Astrocyte (in vitro differentiated cells and primary cell): ENCODE measurements around the gene PELI1. TPM values are rescaled to one million over a fixed set of nuclear protein-coding genes. Genes with fewer than 3 reads are reported as not detected.

Experiments used
- DNase-seq: peaks from one replicate; pipeline ENCODE4 v3.0.0-alpha.2; 2010; ENCODE audit warnings: low read depth
- FAIRE-seq: peaks from 2 replicates; lab custom pipeline; 2011; peaks lifted over from hg19 to GRCh38; lab: Jason Lieb, UNC
- H2AFZ ChIP-seq: 2 replicates; pipeline ENCODE4 v1.6.0; 2012; ENCODE audit warnings: low read depth, low read length, inconsistent platforms
- H3K27ac ChIP-seq: 2 replicates; pipeline ENCODE4 v1.5.1; 2011; ENCODE audit warnings: low read depth, low read length, inconsistent platforms
- H3K27me3 ChIP-seq: 2 replicates; pipeline ENCODE4 v1.6.0; 2011; ENCODE audit warnings: low read length, inconsistent platforms; ENCODE audit not compliant: insufficient read depth
- H3K36me3 ChIP-seq: 2 replicates; pipeline ENCODE4 v1.5.1; 2011; ENCODE audit warnings: low read length, inconsistent platforms; ENCODE audit not compliant: insufficient read depth
- H3K4me1 ChIP-seq: 2 replicates; pipeline ENCODE4 v1.5.1; 2011; ENCODE audit warnings: low read length, inconsistent platforms; ENCODE audit not compliant: insufficient read depth
- H3K4me2 ChIP-seq: 2 replicates; pipeline ENCODE4 v1.6.0; 2012; ENCODE audit warnings: low read length, inconsistent platforms
- H3K4me3 ChIP-seq: 2 replicates; pipeline ENCODE4 v1.5.1; 2011; ENCODE audit warnings: low read depth, mild to moderate bottlenecking, low read length, inconsistent platforms; ENCODE audit not compliant: insufficient read depth
- H3K79me2 ChIP-seq: 2 replicates; pipeline ENCODE4 v1.6.0; 2012; ENCODE audit warnings: mild to moderate bottlenecking, low read length, inconsistent platforms; ENCODE audit not compliant: insufficient read depth
- H3K9ac ChIP-seq: 2 replicates; pipeline ENCODE4 v1.6.0; 2012; ENCODE audit warnings: mild to moderate bottlenecking, low read length, inconsistent platforms
- H3K9me3 ChIP-seq: 2 replicates; pipeline ENCODE4 v1.5.1; 2012; ENCODE audit warnings: low read depth, mild to moderate bottlenecking, low read length, inconsistent platforms; ENCODE audit not compliant: insufficient read depth
- H4K20me1 ChIP-seq: 2 replicates; pipeline ENCODE4 v1.6.0; 2012; ENCODE audit warnings: low read length, inconsistent platforms; ENCODE audit not compliant: insufficient read depth
- H3K27ac Mint-ChIP-seq: one replicate; pipeline ENCODE4 v1.8.0; 2021; ENCODE audit warnings: mild to moderate bottlenecking, mixed read lengths; ENCODE audit not compliant: unreplicated experiment
- H3K27me3 Mint-ChIP-seq: one replicate; pipeline ENCODE4 v1.8.0; 2021; ENCODE audit warnings: low read depth, mixed read lengths; ENCODE audit not compliant: unreplicated experiment
- H3K36me3 Mint-ChIP-seq: one replicate; pipeline ENCODE4 v1.8.0; 2021; ENCODE audit warnings: low read depth, mixed read lengths; ENCODE audit not compliant: unreplicated experiment
- H3K4me1 Mint-ChIP-seq: one replicate; pipeline ENCODE4 v1.8.0; 2021; ENCODE audit warnings: low read depth, mixed read lengths; ENCODE audit not compliant: unreplicated experiment
- H3K4me3 Mint-ChIP-seq: one replicate; pipeline ENCODE4 v1.8.0; 2021; ENCODE audit warnings: mild to moderate bottlenecking, moderate library complexity, mixed read lengths; ENCODE audit not compliant: unreplicated experiment
- H3K9me3 Mint-ChIP-seq: one replicate; pipeline ENCODE4 v1.8.0; 2021; ENCODE audit warnings: mild to moderate bottlenecking, mixed read lengths; ENCODE audit not compliant: unreplicated experiment
- EZH2 ChIP-seq: IDR thresholded peaks from 2 replicates; pipeline ENCODE4 v1.6.1; 2012; ENCODE audit warnings: mild to moderate bottlenecking, low read length, inconsistent platforms; ENCODE audit not compliant: insufficient read depth
- total RNA-seq: library from RNA; stranded (reverse); gene quantifications from 2 replicates; pipeline ENCODE4 v1.2.1, GENCODE V29; 2021
- TF ChIP-seq, protein P1 (sequence below): IDR thresholded peaks from 2 replicates; pipeline ENCODE4 v1.5.1; 2011; ENCODE audit warnings: low read depth, mild to moderate bottlenecking, inconsistent platforms, low read length, moderate library complexity; ENCODE audit not compliant: insufficient read depth

PELI1 gene
- total RNA-seq, 1 donor from 2014 or later = 23.8 TPM

GRCh38 chr2:64141674-64142405 is 2.4 kb downstream of the PELI1 start:
- Histone ChIP-seq H3K27me3 (no peaks in the 10 kb centered on the region), H3K4me3 (peak overlapping the region; percentile 85), H3K36me3 (no peaks in the 10 kb centered on the region), H4K20me1 (peaks cover 17% of the 10 kb centered on the region), H3K79me2 (peaks cover 64% of the 10 kb centered on the region), H3K27ac (no peak overlapping the region), H3K9ac (peak overlapping the region; percentile 88), H2AFZ (no peak overlapping the region), H3K9me3 (no peaks in the 10 kb centered on the region), H3K4me2 (peak overlapping the region; percentile 83), H3K4me1 (peaks cover 4% of the 10 kb centered on the region)
- TF ChIP-seq, protein P1, sequence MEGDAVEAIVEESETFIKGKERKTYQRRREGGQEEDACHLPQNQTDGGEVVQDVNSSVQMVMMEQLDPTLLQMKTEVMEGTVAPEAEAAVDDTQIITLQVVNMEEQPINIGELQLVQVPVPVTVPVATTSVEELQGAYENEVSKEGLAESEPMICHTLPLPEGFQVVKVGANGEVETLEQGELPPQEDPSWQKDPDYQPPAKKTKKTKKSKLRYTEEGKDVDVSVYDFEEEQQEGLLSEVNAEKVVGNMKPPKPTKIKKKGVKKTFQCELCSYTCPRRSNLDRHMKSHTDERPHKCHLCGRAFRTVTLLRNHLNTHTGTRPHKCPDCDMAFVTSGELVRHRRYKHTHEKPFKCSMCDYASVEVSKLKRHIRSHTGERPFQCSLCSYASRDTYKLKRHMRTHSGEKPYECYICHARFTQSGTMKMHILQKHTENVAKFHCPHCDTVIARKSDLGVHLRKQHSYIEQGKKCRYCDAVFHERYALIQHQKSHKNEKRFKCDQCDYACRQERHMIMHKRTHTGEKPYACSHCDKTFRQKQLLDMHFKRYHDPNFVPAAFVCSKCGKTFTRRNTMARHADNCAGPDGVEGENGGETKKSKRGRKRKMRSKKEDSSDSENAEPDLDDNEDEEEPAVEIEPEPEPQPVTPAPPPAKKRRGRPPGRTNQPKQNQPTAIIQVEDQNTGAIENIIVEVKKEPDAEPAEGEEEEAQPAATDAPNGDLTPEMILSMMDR = no peak
- no peak for TF ChIP-seq EZH2
- H3K36me3 Mint-ChIP-seq = peaks cover 2% of the 10 kb centered on the region
- FAIRE-seq (no peak), DNase-seq (peak; percentile 42)
- H3K4me1 Mint-ChIP-seq = peaks cover 36% of the 10 kb centered on the region
- H3K4me3 Mint-ChIP-seq = peak overlapping the region; percentile 97
- H3K27me3 Mint-ChIP-seq = no peaks in the 10 kb centered on the region
- H3K9me3 Mint-ChIP-seq = no peaks in the 10 kb centered on the region
- peak overlapping the region; percentile 83 for H3K27ac Mint-ChIP-seq

GRCh38 chr2:64140665-64141200 is 3.5 kb downstream of the PELI1 start:
- FAIRE-seq (no peak), DNase-seq (no peak)
- peaks cover 2% of the 10 kb centered on the region for H3K36me3 Mint-ChIP-seq
- peak overlapping the region; percentile 19 for H3K27ac Mint-ChIP-seq
- Histone ChIP-seq H3K9ac (no peak overlapping the region), H3K4me3 (no peak overlapping the region), H3K4me2 (no peak overlapping the region), H3K27ac (no peak overlapping the region), H2AFZ (no peak overlapping the region), H3K36me3 (no peaks in the 10 kb centered on the region), H3K4me1 (peaks cover 4% of the 10 kb centered on the region), H3K9me3 (no peaks in the 10 kb centered on the region), H3K27me3 (no peaks in the 10 kb centered on the region), H4K20me1 (peaks cover 17% of the 10 kb centered on the region), H3K79me2 (peaks cover 75% of the 10 kb centered on the region)
- H3K4me1 Mint-ChIP-seq = peaks cover 38% of the 10 kb centered on the region
- TF ChIP-seq, protein P1 = no peak
- TF ChIP-seq EZH2 = no peak
- no peaks in the 10 kb centered on the region for H3K9me3 Mint-ChIP-seq
- H3K27me3 Mint-ChIP-seq = no peaks in the 10 kb centered on the region
- peak overlapping the region; percentile 58 for H3K4me3 Mint-ChIP-seq

DNA sequence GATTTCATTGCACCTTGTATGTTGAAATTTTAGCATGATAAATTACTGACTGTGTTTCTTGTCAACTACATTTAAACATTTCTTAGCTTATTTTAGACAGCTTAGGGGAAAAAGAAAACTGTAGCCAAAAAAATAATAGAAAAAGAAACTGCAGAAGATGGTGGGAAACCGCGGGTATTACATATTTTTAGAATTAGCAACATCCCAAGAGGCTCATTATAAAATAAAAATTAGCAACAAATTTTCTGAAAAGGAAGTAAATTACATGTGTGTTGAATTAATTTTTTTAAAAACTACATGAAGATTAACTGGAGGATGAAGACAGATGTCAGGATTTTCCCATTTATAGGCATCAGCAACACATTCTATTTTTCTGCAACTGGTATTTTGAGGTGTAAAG is 4.3 kb downstream of the PELI1 start:
- Histone ChIP-seq H3K4me3 (no peak overlapping the region), H3K27ac (no peak overlapping the region), H3K36me3 (no peaks in the 10 kb centered on the region), H3K9ac (no peak overlapping the region), H3K4me2 (no peak overlapping the region), H3K9me3 (no peaks in the 10 kb centered on the region), H3K79me2 (peaks cover 82% of the 10 kb centered on the region), H3K27me3 (no peaks in the 10 kb centered on the region), H2AFZ (no peak overlapping the region), H3K4me1 (peaks cover 4% of the 10 kb centered on the region), H4K20me1 (peaks cover 17% of the 10 kb centered on the region)
- Mint-ChIP-seq H3K27ac (no peak overlapping the region), H3K4me1 (peaks cover 43% of the 10 kb centered on the region), H3K36me3 (peaks cover 2% of the 10 kb centered on the region), H3K4me3 (no peak overlapping the region), H3K9me3 (no peaks in the 10 kb centered on the region), H3K27me3 (no peaks in the 10 kb centered on the region)
- no peak for FAIRE-seq
- no peak for DNase-seq
- TF ChIP-seq EZH2 = no peak
- TF ChIP-seq, protein P1 = no peak
